ENCODE results near the gene GNAI2.

The GNAI2 gene

GRCh38 chr3:50255251-50255615 lies 19.2 kb downstream of the GNAI2 start:
- TF ChIP-seq, protein P1, sequence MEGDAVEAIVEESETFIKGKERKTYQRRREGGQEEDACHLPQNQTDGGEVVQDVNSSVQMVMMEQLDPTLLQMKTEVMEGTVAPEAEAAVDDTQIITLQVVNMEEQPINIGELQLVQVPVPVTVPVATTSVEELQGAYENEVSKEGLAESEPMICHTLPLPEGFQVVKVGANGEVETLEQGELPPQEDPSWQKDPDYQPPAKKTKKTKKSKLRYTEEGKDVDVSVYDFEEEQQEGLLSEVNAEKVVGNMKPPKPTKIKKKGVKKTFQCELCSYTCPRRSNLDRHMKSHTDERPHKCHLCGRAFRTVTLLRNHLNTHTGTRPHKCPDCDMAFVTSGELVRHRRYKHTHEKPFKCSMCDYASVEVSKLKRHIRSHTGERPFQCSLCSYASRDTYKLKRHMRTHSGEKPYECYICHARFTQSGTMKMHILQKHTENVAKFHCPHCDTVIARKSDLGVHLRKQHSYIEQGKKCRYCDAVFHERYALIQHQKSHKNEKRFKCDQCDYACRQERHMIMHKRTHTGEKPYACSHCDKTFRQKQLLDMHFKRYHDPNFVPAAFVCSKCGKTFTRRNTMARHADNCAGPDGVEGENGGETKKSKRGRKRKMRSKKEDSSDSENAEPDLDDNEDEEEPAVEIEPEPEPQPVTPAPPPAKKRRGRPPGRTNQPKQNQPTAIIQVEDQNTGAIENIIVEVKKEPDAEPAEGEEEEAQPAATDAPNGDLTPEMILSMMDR (IDR thresholded peaks at IDR 0.05), result no peak

- TF ChIP-seq, protein P1 (IDR thresholded peaks at IDR 0.05), result peak; percentile 56
These were observed 21.2 kb downstream of the GNAI2 start for GRCh38 chr3:50256978-50257890.

DNA sequence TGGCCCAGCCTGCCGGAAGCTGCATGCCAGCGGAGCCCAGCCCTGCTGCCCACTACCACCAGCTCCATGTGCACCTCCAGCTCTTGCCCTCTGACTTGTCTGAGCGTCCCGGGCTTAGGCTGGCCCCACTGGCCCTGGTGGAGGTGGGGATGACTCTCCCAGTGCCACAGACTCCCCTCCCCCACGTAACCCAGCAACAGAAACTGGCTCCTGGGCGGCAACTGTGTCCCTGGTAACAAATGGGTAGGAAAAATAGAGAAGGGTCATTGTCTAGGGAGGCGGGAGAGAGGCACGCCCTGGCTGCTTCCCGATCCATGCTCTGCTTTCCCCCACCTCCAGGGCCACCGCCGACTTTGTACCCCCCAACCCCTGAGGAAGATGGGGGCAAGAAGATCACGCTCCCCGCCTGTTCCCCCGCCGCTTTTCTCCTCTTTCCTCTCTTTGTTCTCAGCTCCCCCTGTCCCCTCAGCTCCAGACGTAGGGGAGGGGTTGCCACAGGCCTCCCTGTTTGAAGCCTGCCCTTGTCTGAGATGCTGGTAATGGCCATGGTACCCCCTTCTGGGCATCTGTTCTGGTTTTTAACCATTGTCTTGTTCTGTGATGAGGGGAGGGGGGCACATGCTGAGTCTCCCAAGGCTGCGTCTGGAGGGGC lies 22.2 kb downstream of the GNAI2 start:
- TF ChIP-seq, protein P1 (IDR thresholded peaks at IDR 0.05), result no peak

DNA sequence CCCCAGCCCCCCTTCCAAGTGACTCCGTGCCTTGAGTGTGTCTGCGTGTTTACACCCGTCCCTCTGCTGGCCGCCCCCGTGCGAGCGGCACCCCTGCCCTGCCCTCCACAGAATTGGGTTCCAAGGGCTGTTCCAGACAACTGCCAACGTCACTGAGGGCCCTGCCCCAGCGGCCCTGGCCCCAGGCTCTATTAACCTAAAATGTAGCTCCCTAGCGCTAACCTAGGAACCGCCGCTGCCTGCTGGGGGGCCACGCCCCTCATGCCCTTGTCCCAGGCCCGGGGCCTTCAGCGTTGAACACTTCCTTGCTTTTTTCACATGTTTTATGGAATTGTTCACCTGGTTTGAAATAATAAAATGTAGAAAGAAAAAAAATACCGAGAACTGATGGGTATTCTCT lies 23.0 kb downstream of the GNAI2 start:
- TF ChIP-seq, protein P1 (IDR thresholded peaks at IDR 0.05), result no peak

DNA sequence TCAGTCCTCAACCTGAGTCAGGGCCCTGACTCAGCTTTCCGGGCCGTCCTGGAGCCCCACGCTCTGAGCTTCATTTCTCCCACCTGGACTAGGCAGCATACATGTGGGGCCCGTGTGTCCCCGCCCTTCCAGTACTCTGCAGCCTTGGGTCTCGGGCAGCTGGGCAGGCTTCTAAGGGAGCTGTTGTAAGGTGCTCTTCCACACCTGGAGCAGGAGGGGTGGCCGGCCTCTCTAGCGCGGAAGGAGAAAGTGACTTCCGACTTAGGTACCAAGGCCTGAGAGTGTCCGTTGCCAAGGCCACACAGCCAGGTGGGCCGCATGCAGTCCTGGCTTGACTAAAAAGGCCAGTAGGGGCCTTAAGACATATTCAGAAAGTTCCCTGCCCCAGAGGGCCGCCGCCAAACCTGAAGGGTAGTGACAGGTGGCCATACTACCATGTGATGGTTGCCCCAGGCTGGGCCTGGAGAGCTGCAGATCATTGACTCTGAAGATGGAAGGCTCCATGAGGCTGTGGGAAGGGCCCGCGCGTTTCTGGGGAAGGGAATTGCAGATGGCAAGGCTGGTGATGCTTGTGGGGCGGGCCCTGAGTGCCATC lies 23.5 kb downstream of the GNAI2 start:
- TF ChIP-seq, protein P1 (IDR thresholded peaks at IDR 0.05), result no peak

DNA sequence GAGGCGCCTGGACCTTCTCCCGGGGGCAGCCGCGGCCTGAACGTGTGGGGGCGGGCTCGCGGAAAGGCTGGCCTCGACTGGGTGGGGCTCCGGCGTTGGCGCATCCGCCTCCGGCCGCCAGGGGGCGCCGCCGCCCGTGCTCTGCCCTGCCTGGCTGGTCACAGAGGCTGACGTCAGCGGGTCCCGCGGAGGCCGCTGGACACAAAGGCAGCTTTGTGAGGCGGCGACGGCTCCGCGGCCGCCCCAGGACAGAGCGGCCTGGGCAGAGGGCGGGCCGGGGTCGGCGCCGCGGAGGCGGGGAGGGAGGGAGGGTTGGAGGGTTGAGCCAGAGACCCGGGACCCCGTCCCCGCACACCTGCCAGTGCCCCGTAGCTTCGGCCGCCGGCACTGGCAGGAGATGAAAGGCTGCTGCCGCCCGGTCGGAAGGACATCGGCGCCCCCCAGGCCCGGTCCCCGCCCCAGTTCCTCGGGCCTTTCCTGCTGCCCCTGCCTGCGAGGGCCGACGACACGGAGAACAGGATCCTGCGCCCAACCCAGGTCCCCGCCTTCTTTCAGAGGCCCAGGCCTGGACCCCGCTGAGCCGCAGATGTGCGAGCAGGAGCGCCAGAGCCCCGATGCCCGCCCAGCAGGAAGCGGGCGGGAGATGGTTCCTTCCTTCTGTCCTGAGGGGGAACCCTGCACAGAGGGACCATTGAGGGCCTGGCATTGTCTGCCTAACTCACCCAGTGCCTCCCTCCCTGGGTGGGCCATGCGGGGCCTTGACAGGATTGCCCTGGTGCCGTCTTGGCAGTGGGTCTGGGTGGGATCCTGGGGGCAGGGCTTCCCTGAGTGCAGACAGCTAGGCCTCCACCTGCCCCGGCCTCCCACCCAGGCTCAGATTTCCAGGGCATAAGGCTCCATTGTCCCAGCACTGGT lies 24.3 kb downstream of the GNAI2 start:
- TF ChIP-seq, protein P1 (IDR thresholded peaks at IDR 0.05), result peak; percentile 98

DNA sequence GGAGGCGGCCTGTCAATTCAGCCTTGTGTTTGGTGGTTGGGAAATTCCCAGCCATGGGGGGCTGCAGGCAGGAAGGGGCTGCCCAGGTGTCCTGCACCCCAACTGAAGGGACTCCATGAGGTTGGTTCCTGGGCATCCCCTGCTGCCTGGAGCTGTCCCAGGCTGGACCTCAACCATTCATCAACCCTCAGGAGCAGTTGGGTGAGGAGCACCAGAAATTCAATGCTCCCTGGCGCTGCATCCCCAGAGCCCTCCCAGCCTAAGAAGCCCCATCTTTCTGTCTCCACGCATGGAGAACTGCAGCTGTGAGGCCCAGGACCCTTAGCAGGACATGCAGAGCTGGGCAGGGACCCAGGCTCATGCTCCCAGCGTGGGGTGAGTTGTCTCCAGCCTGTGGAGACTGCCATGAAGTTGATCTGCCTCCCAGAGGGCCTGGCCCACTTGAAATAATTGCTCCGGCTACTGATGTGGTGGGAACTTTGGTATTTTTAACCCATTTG lies 25.0 kb downstream of the GNAI2 start:
- TF ChIP-seq, protein P1 (IDR thresholded peaks at IDR 0.05), result no peak

Measured in LNCAP (cell line).